PC-9 (cell line): ENCODE data around the gene STEAP3.

Experiments
- EZH2 ChIP-seq: fragments of 200-600 bp; sonication (generic); IDR thresholded peaks from 2 replicates; pipeline ENCODE4 v1.8.0; 2017; ENCODE audit warnings: antibody characterized with exemption, low read depth
- TF ChIP-seq, protein P1 (sequence below): fragments of 200-600 bp; sonication (generic); conservative IDR thresholded peaks from 2 replicates; pipeline ENCODE4 v1.6.1; 2017; ENCODE audit warnings: mixed run types, antibody characterized with exemption, mild to moderate bottlenecking, moderate library complexity

DNA sequence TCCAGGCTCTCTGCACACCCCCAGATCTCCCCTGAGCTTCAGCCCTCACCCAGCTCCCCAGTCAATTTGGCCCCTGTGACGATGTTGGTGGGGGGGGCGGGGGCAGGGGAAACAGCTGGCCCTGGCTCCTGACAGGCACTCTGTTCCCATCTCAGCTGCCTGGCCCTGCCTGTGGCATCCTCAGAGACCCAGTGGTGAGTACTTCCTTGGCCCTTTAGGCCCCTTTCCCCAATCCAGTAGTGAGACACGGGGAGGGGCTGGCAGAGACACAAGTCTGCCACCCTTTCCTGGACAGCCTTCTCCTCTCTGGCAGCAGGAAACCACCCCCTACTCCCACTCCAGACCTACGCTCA lies 45.8 kb upstream of the STEAP3 start:
- TF ChIP-seq, protein P1, sequence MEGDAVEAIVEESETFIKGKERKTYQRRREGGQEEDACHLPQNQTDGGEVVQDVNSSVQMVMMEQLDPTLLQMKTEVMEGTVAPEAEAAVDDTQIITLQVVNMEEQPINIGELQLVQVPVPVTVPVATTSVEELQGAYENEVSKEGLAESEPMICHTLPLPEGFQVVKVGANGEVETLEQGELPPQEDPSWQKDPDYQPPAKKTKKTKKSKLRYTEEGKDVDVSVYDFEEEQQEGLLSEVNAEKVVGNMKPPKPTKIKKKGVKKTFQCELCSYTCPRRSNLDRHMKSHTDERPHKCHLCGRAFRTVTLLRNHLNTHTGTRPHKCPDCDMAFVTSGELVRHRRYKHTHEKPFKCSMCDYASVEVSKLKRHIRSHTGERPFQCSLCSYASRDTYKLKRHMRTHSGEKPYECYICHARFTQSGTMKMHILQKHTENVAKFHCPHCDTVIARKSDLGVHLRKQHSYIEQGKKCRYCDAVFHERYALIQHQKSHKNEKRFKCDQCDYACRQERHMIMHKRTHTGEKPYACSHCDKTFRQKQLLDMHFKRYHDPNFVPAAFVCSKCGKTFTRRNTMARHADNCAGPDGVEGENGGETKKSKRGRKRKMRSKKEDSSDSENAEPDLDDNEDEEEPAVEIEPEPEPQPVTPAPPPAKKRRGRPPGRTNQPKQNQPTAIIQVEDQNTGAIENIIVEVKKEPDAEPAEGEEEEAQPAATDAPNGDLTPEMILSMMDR = no peak
- TF ChIP-seq EZH2 = no peak
